A549 (cell line): ENCODE data around the gene FCN1. TPM values are rescaled to one million over a fixed set of nuclear protein-coding genes. Genes with fewer than 3 reads are reported as not detected.

Source experiments
- ATAC-seq, 2 experiments: fragments of 200-7000 bp in 1 of 2; fragments of >200 bp in 1 of 2; cut with Nextera tagmentation in 1 of 2; cut with Tn5 transposase in 1 of 2; 3 replicates each; pipeline versions ENCODE4 v1.8.0 to v1.9.1; 2018 to 2020; ENCODE audit warnings: mild to moderate bottlenecking in 1 of 2, moderate library complexity in 1 of 2
- CTCF ChIA-PET: fragments of 300-600 bp; sonication (Branson Sonifier 250); formaldehyde crosslinking; extraction: SDS; loops from one replicate; lab custom pipeline; 2021; ENCODE audit warnings: antibody characterized with exemption, inconsistent platforms; lab: Yijun Ruan, JAX
- POLR2A ChIA-PET: fragments of 350-600 bp; formaldehyde crosslinking; extraction: SDS; loops from one replicate; lab custom pipeline; 2021; ENCODE audit warnings: antibody characterized with exemption, inconsistent platforms; lab: Yijun Ruan, JAX
- DNase-seq, 2 experiments: peaks; one replicate each; pipeline versions ENCODE4 v3.0.0 to v3.0.0-alpha.2; 2011 to 2016; ENCODE audit warnings: low read depth in 1 of 2, low spot score in 1 of 2
- FAIRE-seq: peaks from 2 replicates; lab custom pipeline; 2011; peaks lifted over from hg19 to GRCh38; lab: Jason Lieb, UNC
- H3K27ac ChIP-seq, 2 experiments: fragments of >200 bp; sonication (Bioruptor Twin); formaldehyde crosslinking; 3 replicates each; pipeline ENCODE4 v1.5.1; 2016 to 2017
- H3K4me1 ChIP-seq: fragments of >200 bp; sonication (Bioruptor Twin); formaldehyde crosslinking; 3 replicates; pipeline ENCODE4 v1.6.1; 2016
- H3K4me2 ChIP-seq: fragments of >200 bp; sonication (Bioruptor Twin); formaldehyde crosslinking; 3 replicates; pipeline ENCODE4 v1.6.1; 2016
- H3K4me3 ChIP-seq: fragments of >200 bp; sonication (Bioruptor Twin); formaldehyde crosslinking; 3 replicates; pipeline ENCODE4 v1.5.1; 2016
- H3K9me3 ChIP-seq: fragments of >200 bp; sonication (Bioruptor Twin); formaldehyde crosslinking; 3 replicates; pipeline ENCODE4 v1.6.1; 2016
- BHLHE40 ChIP-seq: IDR thresholded peaks from 2 replicates; pipeline ENCODE4 v1.6.1; 2012; ENCODE audit warnings: low read depth, low read length, inconsistent platforms
- CBX8 ChIP-seq: fragments of 200-600 bp; sonication (generic); IDR thresholded peaks from 2 replicates; pipeline ENCODE4 v1.6.1; 2016
- CEBPB ChIP-seq, 2 experiments: fragments of >200 bp in 1 of 2; sonication (Bioruptor Twin) in 1 of 2; formaldehyde crosslinking in 1 of 2; IDR thresholded peaks; 2 replicates each; pipeline ENCODE4 v1.6.1; 2012 to 2016
- CHD4 ChIP-seq: fragments of 200-600 bp; sonication (generic); IDR thresholded peaks from 2 replicates; pipeline ENCODE4 v1.6.1; 2016; ENCODE audit warnings: antibody characterized with exemption, mild to moderate bottlenecking, borderline replicate concordance
- EHMT2 ChIP-seq: fragments of 200-600 bp; sonication (generic); IDR thresholded peaks from 2 replicates; pipeline ENCODE4 v1.6.1; 2016; ENCODE audit warnings: antibody characterized with exemption, low read depth, mild to moderate bottlenecking, moderate library complexity
- ESRRA ChIP-seq: fragments of 150-350 bp; IDR thresholded peaks from 2 replicates; pipeline ENCODE4 v1.6.1; 2014; ENCODE audit warnings: mild to moderate bottlenecking, low read length, borderline replicate concordance
- FOSB ChIP-seq: fragments of 250-450 bp; sonication (Bioruptor Pico); IDR thresholded peaks from 2 replicates; pipeline ENCODE4 v1.5.0; 2020; ENCODE audit warnings: mild to moderate bottlenecking, moderate library complexity
- FOSL2 ChIP-seq, 2 experiments: fragments of 450-650 bp in 1 of 2; fragments of >200 bp in 1 of 2; sonication (Bioruptor Twin) in 1 of 2; formaldehyde crosslinking; IDR thresholded peaks; 2 replicates each; pipeline versions ENCODE4 v1.5.0 to v1.6.1; 2016 to 2020; ENCODE audit warnings: mild to moderate bottlenecking in 1 of 2, moderate library complexity in 1 of 2
- FOXS1 ChIP-seq: fragments of 250-450 bp; sonication (Bioruptor Pico); IDR thresholded peaks from 2 replicates; pipeline ENCODE4 v1.5.0; 2020; ENCODE audit warnings: mild to moderate bottlenecking, moderate library complexity
- HOXB13 ChIP-seq: fragments of 250-450 bp; sonication (Bioruptor Pico); IDR thresholded peaks from 2 replicates; pipeline ENCODE4 v1.5.0; 2020; ENCODE audit warnings: low read depth, mild to moderate bottlenecking, moderate library complexity
- HOXB5 ChIP-seq: fragments of 250-450 bp; sonication (Bioruptor Pico); IDR thresholded peaks from 2 replicates; pipeline ENCODE4 v1.5.0; 2020; ENCODE audit warnings: mild to moderate bottlenecking, moderate library complexity
- JUNB ChIP-seq: fragments of >200 bp; sonication (Bioruptor Twin); formaldehyde crosslinking; IDR thresholded peaks from 2 replicates; pipeline ENCODE4 v1.6.1; 2016
- KDM1A ChIP-seq: fragments of 200-600 bp; sonication (generic); IDR thresholded peaks from 2 replicates; pipeline ENCODE4 v1.6.1; 2016; ENCODE audit warnings: low read depth, mild to moderate bottlenecking
- MAX ChIP-seq: IDR thresholded peaks from 2 replicates; pipeline ENCODE4 v1.6.1; 2012
- NFE2L2 ChIP-seq: fragments of 150-350 bp; conservative IDR thresholded peaks from 2 replicates; pipeline ENCODE4 v1.6.1; 2014; ENCODE audit warnings: low read length
- NPAS2 ChIP-seq: fragments of 250-450 bp; sonication (Bioruptor Pico); IDR thresholded peaks from 2 replicates; pipeline ENCODE4 v1.8.0; 2022; ENCODE audit warnings: mild to moderate bottlenecking, moderate library complexity, borderline replicate concordance
- PBX3 ChIP-seq: IDR thresholded peaks from 2 replicates; pipeline ENCODE4 v1.6.1; 2012
- SMC3 ChIP-seq: fragments of >200 bp; sonication (Bioruptor Twin); formaldehyde crosslinking; IDR thresholded peaks from 3 replicates; pipeline ENCODE4 v1.6.1; 2018; ENCODE audit warnings: inconsistent platforms
- SREBF2 ChIP-seq: fragments of 450-650 bp; IDR thresholded peaks from 2 replicates; pipeline ENCODE4 v1.6.1; 2014; ENCODE audit warnings: mild to moderate bottlenecking, moderate library complexity
- TFCP2L1 ChIP-seq: fragments of 250-450 bp; sonication (Bioruptor Pico); IDR thresholded peaks from 2 replicates; pipeline ENCODE4 v1.5.0; 2021; ENCODE audit warnings: mild to moderate bottlenecking
- ZC3H11A ChIP-seq: fragments of 450-650 bp; IDR thresholded peaks from 2 replicates; pipeline ENCODE4 v1.6.1; 2014; ENCODE audit warnings: antibody characterized with exemption, mild to moderate bottlenecking
- ZFP36 ChIP-seq: fragments of 450-650 bp; IDR thresholded peaks from 2 replicates; pipeline ENCODE4 v1.6.1; 2014; ENCODE audit warnings: borderline replicate concordance; ENCODE audit not compliant: partially characterized antibody
- ZNF302 ChIP-seq: fragments of 250-450 bp; sonication (Bioruptor Pico); IDR thresholded peaks from 2 replicates; pipeline ENCODE4 v1.9.0; 2021; ENCODE audit warnings: inconsistent platforms, mild to moderate bottlenecking, moderate library complexity
- WGBS: methylation state at CpG from one replicate; pipeline ENCODE4 v1.1.6; 2017; ENCODE audit errors: missing lambda C conversion rate; 5-methylcytosine and 5-hydroxymethylcytosine counted together
- polyA plus RNA-seq, 4 experiments: library from polyadenylated mRNA; depleted of rRNA in 3 of 4; stranded (reverse); fragments of >200 nt; fragmentation: RNase III in 1 of 4; extraction: RNeasy Plus Mini Kit Qiagen cat#74134 plus additional on column Dnase treatment in 1 of 4; gene quantifications; 2 replicates in 3 of 4; 3 replicates in 1 of 4; pipeline ENCODE4 v1.2.3, GENCODE V29; 2011 to 2017
- TF ChIP-seq, protein P1 (sequence below): fragments of 150-350 bp; IDR thresholded peaks from 2 replicates; pipeline ENCODE4 v1.6.1; 2014; ENCODE audit warnings: low read depth, mild to moderate bottlenecking, low read length
- TF ChIP-seq, protein P2 (sequence below): fragments of 250-450 bp; sonication (Bioruptor Pico); IDR thresholded peaks from 2 replicates; pipeline ENCODE4 v1.5.0; 2020; ENCODE audit warnings: low read depth, mild to moderate bottlenecking, moderate library complexity
- TF ChIP-seq, protein P3 (sequence below): fragments of 250-450 bp; sonication (Bioruptor Pico); IDR thresholded peaks from 2 replicates; pipeline ENCODE4 v1.5.0; 2021; ENCODE audit warnings: mild to moderate bottlenecking, moderate library complexity, borderline replicate concordance

Gene FCN1
- polyA plus RNA-seq, 2 of the 4 experiments (the other 2 are of a cell fraction): not detected

DNA sequence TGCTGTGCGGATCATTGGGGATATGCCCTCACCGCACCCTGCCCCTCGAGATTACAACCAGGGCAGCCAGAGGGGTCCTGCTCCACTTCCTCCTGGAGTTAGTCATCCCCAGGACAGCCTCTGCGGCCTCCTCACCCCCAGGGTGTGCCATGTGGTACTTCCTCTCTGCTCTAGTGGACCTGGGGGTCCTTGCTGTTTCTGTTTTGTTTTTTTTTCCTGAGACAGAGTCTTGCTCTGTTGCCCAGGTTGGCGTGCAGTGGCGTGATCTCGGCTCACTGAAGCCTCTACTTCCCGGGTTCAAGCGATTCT lies 5.2 kb upstream of the FCN1 start:
- no peak overlapping the region for H3K4me2 ChIP-seq
- no peaks in the 10 kb centered on the region for H3K4me1 ChIP-seq
- ChIA-PET CTCF (interaction anchor here (0.7 to 1.3 kb wide), 2 partner anchors 11 to 13 kb away, joined by 3 read pairs; no protein-coding TSS in a partner anchor), POLR2A (no interaction called here)
- H3K27ac ChIP-seq: no peak overlapping the region
- DNase-seq: no peak
- 18% methylated on average over 9 of the region's 9 CpGs for WGBS
- peak in 1 of 2 experiments; percentile 34; a peak in 1 of 6 replicates for ATAC-seq
- no peak overlapping the region for H3K4me3 ChIP-seq
- no peak for FAIRE-seq
- TF ChIP-seq ZC3H11A: no peak
- no peak for TF ChIP-seq MAX
- TF ChIP-seq SREBF2: no peak
- TF ChIP-seq, protein P1, sequence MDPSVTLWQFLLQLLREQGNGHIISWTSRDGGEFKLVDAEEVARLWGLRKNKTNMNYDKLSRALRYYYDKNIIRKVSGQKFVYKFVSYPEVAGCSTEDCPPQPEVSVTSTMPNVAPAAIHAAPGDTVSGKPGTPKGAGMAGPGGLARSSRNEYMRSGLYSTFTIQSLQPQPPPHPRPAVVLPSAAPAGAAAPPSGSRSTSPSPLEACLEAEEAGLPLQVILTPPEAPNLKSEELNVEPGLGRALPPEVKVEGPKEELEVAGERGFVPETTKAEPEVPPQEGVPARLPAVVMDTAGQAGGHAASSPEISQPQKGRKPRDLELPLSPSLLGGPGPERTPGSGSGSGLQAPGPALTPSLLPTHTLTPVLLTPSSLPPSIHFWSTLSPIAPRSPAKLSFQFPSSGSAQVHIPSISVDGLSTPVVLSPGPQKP: no peak
- TF ChIP-seq CHD4: no peak
- TF ChIP-seq TFCP2L1: no peak
- TF ChIP-seq PBX3: no peak
- TF ChIP-seq ESRRA: no peak
- no peak for TF ChIP-seq CBX8
- TF ChIP-seq CEBPB (IDR thresholded peaks at IDR 0.05): no peak
- no peak for TF ChIP-seq BHLHE40
- no peak for TF ChIP-seq FOSL2 (IDR thresholded peaks at IDR 0.05)
- no peak for TF ChIP-seq FOSL2 (CRISPR knock-in tag; IDR thresholded peaks at IDR 0.05)
- peaks cover 26% of the 10 kb centered on the region for H3K9me3 ChIP-seq

GRCh38 chr9:134922066-134922931 lies 4.6 kb upstream of the FCN1 start:
- WGBS: 48% methylated on average over 14 of the region's 14 CpGs
- H3K4me1 ChIP-seq: no peaks in the 10 kb centered on the region
- TF ChIP-seq HOXB13 (CRISPR knock-in tag) (no peak), KDM1A (no peak), MAX (no peak), ZFP36 (no peak), NPAS2 (CRISPR knock-in tag) (no peak), JUNB (no peak), HOXB5 (CRISPR knock-in tag) (no peak), SMC3 (no peak), EHMT2 (no peak), NFE2L2 (no peak), BHLHE40 (no peak), FOSB (CRISPR knock-in tag) (no peak), FOXS1 (CRISPR knock-in tag) (no peak), ZC3H11A (no peak), ZNF302 (no peak)
- TF ChIP-seq, protein P2, sequence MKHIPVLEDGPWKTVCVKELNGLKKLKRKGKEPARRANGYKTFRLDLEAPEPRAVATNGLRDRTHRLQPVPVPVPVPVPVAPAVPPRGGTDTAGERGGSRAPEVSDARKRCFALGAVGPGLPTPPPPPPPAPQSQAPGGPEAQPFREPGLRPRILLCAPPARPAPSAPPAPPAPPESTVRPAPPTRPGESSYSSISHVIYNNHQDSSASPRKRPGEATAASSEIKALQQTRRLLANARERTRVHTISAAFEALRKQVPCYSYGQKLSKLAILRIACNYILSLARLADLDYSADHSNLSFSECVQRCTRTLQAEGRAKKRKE (CRISPR knock-in tag): no peak
- TF ChIP-seq, protein P3, sequence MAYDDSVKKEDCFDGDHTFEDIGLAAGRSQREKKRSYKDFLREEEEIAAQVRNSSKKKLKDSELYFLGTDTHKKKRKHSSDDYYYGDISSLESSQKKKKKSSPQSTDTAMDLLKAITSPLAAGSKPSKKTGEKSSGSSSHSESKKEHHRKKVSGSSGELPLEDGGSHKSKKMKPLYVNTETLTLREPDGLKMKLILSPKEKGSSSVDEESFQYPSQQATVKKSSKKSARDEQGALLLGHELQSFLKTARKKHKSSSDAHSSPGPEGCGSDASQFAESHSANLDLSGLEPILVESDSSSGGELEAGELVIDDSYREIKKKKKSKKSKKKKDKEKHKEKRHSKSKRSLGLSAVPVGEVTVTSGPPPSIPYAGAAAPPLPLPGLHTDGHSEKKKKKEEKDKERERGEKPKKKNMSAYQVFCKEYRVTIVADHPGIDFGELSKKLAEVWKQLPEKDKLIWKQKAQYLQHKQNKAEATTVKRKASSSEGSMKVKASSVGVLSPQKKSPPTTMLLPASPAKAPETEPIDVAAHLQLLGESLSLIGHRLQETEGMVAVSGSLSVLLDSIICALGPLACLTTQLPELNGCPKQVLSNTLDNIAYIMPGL (CRISPR knock-in tag): no peak
- TF ChIP-seq, all 56 proteins: peak for 0
- ChIA-PET CTCF (interaction anchor here (1.3 kb wide), 1 partner anchor 14 kb away, joined by 3 read pairs; no protein-coding TSS in a partner anchor), POLR2A (no interaction called here)
- peaks cover 26% of the 10 kb centered on the region for H3K9me3 ChIP-seq
- DNase-seq (no peak), ATAC-seq (peak in 1 of 2 experiments; percentile 47; a peak in 1 of 6 replicates), FAIRE-seq (no peak)
- no peak overlapping the region for H3K4me2 ChIP-seq
- no peak overlapping the region for H3K4me3 ChIP-seq
- H3K27ac ChIP-seq: no peak overlapping the region
